DOHH2 (cell line): ENCODE results near the gene CAMTA1.

Source experiments
- H3F3A ChIP-seq: fragments of 200-600 bp; sonication (generic), shearing (Covaris generic); 2 replicates; pipeline ENCODE4 v1.6.0; 2016; ENCODE audit warnings: antibody characterized with exemption, mild to moderate bottlenecking; ENCODE audit not compliant: control insufficient read depth, insufficient read depth
- H3K27ac ChIP-seq: fragments of 200-600 bp; sonication (generic); 2 replicates; pipeline ENCODE4 v1.5.1; 2014; ENCODE audit warnings: low read depth, mild to moderate bottlenecking, low read length, moderate library complexity
- H3K27me3 ChIP-seq: fragments of 200-600 bp; sonication (generic); 2 replicates; pipeline ENCODE4 v1.6.1; 2014; ENCODE audit warnings: mild to moderate bottlenecking, low read length, mixed read lengths; ENCODE audit not compliant: control insufficient read depth
- H3K36me3 ChIP-seq: fragments of 200-600 bp; sonication (generic); 2 replicates; pipeline ENCODE4 v1.6.1; 2014; ENCODE audit warnings: mild to moderate bottlenecking, low read length, moderate library complexity, mixed read lengths; ENCODE audit not compliant: control insufficient read depth
- H3K4me1 ChIP-seq: fragments of 200-600 bp; sonication (generic); 2 replicates; pipeline ENCODE4 v1.6.1; 2014; ENCODE audit warnings: mild to moderate bottlenecking, low read length, mixed read lengths; ENCODE audit not compliant: control insufficient read depth
- H3K4me2 ChIP-seq: fragments of 200-600 bp; sonication (generic); 2 replicates; pipeline ENCODE4 v1.6.0; 2014; ENCODE audit warnings: mild to moderate bottlenecking, low read length, moderate library complexity
- H3K4me3 ChIP-seq: fragments of 200-600 bp; sonication (generic); 2 replicates; pipeline ENCODE4 v1.5.1; 2014; ENCODE audit warnings: mild to moderate bottlenecking, low read length, mixed read lengths
- H3K79me2 ChIP-seq: fragments of 200-600 bp; sonication (generic); 2 replicates; pipeline ENCODE4 v1.6.1; 2014; ENCODE audit warnings: mild to moderate bottlenecking, low read length, mixed read lengths; ENCODE audit not compliant: control insufficient read depth
- H3K9me2 ChIP-seq: fragments of 200-600 bp; sonication (generic); replicated peaks from 2 replicates; pipeline ENCODE4 v1.6.1; 2014; ENCODE audit warnings: mild to moderate bottlenecking, low read length, mixed read lengths; ENCODE audit not compliant: control insufficient read depth
- H3K9me3 ChIP-seq: fragments of 200-600 bp; sonication (generic); 2 replicates; pipeline ENCODE4 v1.6.1; 2014; ENCODE audit warnings: antibody characterized with exemption, low read length, mixed read lengths; ENCODE audit not compliant: control insufficient read depth, insufficient read depth
- H4K20me1 ChIP-seq: fragments of 200-600 bp; sonication (generic); 2 replicates; pipeline ENCODE4 v1.6.0; 2014; ENCODE audit warnings: low read depth, mild to moderate bottlenecking, antibody characterized with exemption, low read length, moderate library complexity; ENCODE audit not compliant: control insufficient read depth, insufficient read depth
- EZH2phosphoT487 ChIP-seq: fragments of 200-600 bp; sonication (generic); IDR thresholded peaks from 2 replicates; pipeline ENCODE4 v1.6.1; 2017; ENCODE audit warnings: borderline replicate concordance, mild to moderate bottlenecking, antibody characterized with exemption, low read length, moderate library complexity, mixed read lengths
- TF ChIP-seq, protein P1 (sequence below): fragments of 200-600 bp; sonication (generic); IDR thresholded peaks from one replicate; pipeline ENCODE4 v1.5.1; 2014; ENCODE audit warnings: antibody characterized with exemption, mild to moderate bottlenecking, low read depth, low read length; ENCODE audit not compliant: poor library complexity, severe bottlenecking

Gene CAMTA1

DNA sequence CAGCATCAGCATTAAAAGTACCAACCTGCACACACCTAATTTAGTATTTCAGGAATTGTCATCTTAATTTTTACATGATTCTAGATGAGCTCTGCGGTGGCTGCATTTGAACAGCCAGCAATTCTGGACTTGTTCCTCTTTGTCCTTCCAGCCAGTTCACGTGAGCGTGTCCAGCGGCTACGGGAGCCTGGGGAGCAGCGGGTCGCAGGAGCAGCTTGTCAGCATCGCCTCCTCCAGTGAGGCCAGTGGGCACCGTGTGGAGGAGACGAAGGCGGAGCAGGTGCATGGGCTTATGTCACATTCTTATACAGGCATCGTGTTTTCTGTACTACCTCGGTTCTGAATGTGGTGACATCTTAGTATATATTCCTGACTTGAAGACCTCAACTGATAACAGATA, 1024.5 kb downstream of the CAMTA1 start:
- Histone ChIP-seq H3K4me2 (no peak overlapping the region), H3K4me3 (no peak overlapping the region), H3K36me3 (no peaks in the 10 kb centered on the region; the same call in 1 of the 2 replicates), H3K9me3 (no peaks in the 10 kb centered on the region), H3K9me2 (no peaks in the 10 kb centered on the region), H3K4me1 (no peaks in the 10 kb centered on the region), H3K27me3 (no peaks in the 10 kb centered on the region), H4K20me1 (no peaks in the 10 kb centered on the region), H3F3A (no peaks in the 10 kb centered on the region), H3K27ac (no peak overlapping the region), H3K79me2 (peaks cover 3% of the 10 kb centered on the region; the same call in 1 of the 2 replicates)
- TF ChIP-seq EZH2phosphoT487, result no peak
- TF ChIP-seq, protein P1, sequence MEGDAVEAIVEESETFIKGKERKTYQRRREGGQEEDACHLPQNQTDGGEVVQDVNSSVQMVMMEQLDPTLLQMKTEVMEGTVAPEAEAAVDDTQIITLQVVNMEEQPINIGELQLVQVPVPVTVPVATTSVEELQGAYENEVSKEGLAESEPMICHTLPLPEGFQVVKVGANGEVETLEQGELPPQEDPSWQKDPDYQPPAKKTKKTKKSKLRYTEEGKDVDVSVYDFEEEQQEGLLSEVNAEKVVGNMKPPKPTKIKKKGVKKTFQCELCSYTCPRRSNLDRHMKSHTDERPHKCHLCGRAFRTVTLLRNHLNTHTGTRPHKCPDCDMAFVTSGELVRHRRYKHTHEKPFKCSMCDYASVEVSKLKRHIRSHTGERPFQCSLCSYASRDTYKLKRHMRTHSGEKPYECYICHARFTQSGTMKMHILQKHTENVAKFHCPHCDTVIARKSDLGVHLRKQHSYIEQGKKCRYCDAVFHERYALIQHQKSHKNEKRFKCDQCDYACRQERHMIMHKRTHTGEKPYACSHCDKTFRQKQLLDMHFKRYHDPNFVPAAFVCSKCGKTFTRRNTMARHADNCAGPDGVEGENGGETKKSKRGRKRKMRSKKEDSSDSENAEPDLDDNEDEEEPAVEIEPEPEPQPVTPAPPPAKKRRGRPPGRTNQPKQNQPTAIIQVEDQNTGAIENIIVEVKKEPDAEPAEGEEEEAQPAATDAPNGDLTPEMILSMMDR, result no peak

DNA sequence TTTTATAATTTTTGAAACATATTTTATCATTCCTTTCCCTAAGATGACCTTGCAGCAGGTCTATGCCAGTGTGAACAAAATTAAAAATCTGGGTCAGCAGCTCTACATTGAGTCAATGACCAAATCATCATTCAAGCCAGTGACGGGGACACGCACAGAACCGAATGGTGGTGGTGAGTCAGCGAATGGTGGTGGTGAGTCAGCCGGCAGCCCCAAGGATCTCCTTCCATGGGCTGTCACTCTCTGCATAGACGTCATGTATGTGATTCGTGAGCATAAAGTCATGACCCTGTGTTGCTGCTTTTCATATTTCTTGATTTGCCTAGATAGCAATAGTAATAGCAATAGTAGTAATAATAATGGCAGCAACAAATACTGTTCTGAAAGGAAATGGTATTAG, 1025.1 kb downstream of the CAMTA1 start:
- Histone ChIP-seq H4K20me1 (no peaks in the 10 kb centered on the region), H3F3A (no peaks in the 10 kb centered on the region), H3K27me3 (no peaks in the 10 kb centered on the region), H3K27ac (no peak overlapping the region), H3K9me2 (no peaks in the 10 kb centered on the region), H3K4me1 (no peaks in the 10 kb centered on the region), H3K9me3 (no peaks in the 10 kb centered on the region), H3K79me2 (peaks cover 6% of the 10 kb centered on the region), H3K4me3 (no peak overlapping the region), H3K4me2 (no peak overlapping the region), H3K36me3 (no peaks in the 10 kb centered on the region; the same call in 1 of the 2 replicates)
- TF ChIP-seq, protein P1, result no peak
- no peak for TF ChIP-seq EZH2phosphoT487

DNA sequence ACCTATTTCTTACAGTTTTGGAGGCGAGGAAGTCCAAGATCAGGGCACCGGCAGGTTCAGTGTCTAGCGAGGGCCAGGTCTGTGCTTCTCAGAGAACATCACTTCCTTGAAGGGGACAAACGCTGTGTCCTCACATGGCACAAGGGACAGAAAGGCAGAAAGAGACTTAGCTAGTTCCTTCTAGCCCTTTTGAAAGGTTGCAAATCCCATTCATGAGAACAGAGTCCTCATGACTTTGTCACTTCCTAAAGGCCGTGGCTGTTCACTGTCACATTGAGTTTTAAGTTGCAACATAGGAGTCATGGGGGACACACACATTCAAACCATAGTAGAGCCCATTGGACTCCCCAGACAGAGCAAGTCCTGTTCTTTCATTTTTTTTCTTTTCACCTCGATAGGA, 1026.2 kb downstream of the CAMTA1 start:
- Histone ChIP-seq H3K4me1 (no peaks in the 10 kb centered on the region), H3K27ac (no peak overlapping the region), H3K9me2 (no peaks in the 10 kb centered on the region), H3K4me2 (no peak overlapping the region), H3K9me3 (no peaks in the 10 kb centered on the region), H3K79me2 (peaks cover 6% of the 10 kb centered on the region), H3K27me3 (no peaks in the 10 kb centered on the region), H3F3A (no peaks in the 10 kb centered on the region), H4K20me1 (no peaks in the 10 kb centered on the region), H3K4me3 (no peak overlapping the region), H3K36me3 (no peaks in the 10 kb centered on the region; the same call in 1 of the 2 replicates)
- no peak for TF ChIP-seq EZH2phosphoT487
- TF ChIP-seq, protein P1, result no peak
